Activated CD4-positive, alpha-beta memory T cell treated with anti-CD3 and anti-CD28 coated beads, Interleukin-2, amount 10 ng/mL, durations not matched to agents 7 days and 5 days (primary cell): ENCODE data around the gene FAM229A. TPM values are rescaled to one million over a fixed set of nuclear protein-coding genes. Genes with fewer than 3 reads are reported as not detected.
"Not testable (repeated sequence)": the region's sequence is repeated elsewhere in the genome, so short reads cannot be mapped to it uniquely, and the experiment has no call there.

ENCODE experiments used
- CTCF ChIA-PET: fragments of 350-600 bp; sonication (Branson Sonifier 250); formaldehyde crosslinking; loops from one replicate; lab custom pipeline; 2021; ENCODE audit warnings: antibody characterized with exemption, inconsistent platforms; lab: Charles Lee
- POLR2A ChIA-PET: fragments of 350-600 bp; sonication (Branson Sonifier 250); formaldehyde crosslinking; loops from one replicate; lab custom pipeline; 2021; ENCODE audit warnings: antibody characterized with exemption; lab: Charles Lee
- DNase-seq: peaks from one replicate; pipeline ENCODE4 v3.0.0-alpha.2; 2020
- H3K27ac Mint-ChIP-seq: one replicate; pipeline ENCODE4 v1.8.0; 2021; ENCODE audit warnings: mild to moderate bottlenecking, mixed read lengths
- H3K27me3 Mint-ChIP-seq: one replicate; pipeline ENCODE4 v1.8.0; 2021; ENCODE audit warnings: mixed read lengths
- H3K36me3 Mint-ChIP-seq: one replicate; pipeline ENCODE4 v1.8.0; 2021; ENCODE audit warnings: low read depth, mixed read lengths
- H3K4me1 Mint-ChIP-seq: one replicate; pipeline ENCODE4 v1.8.0; 2021; ENCODE audit warnings: mixed read lengths
- H3K4me3 Mint-ChIP-seq: one replicate; pipeline ENCODE4 v1.8.0; 2021; ENCODE audit warnings: mild to moderate bottlenecking, mixed read lengths
- H3K9me3 Mint-ChIP-seq: one replicate; pipeline ENCODE4 v1.8.0; 2021; ENCODE audit warnings: mixed read lengths
- total RNA-seq, 2 experiments: library from RNA; stranded (reverse); gene quantifications; one replicate each; pipeline ENCODE4 v1.2.3, GENCODE V29; 2021

The FAM229A gene
- total RNA-seq, 2 experiments from 2014 or later = 10.6 to 11.8 TPM

GRCh38 chr1:32367912-32368635, 5.8 kb upstream of the FAM229A start:
- peaks cover 15% of the 10 kb centered on the region for H3K4me1 Mint-ChIP-seq
- peaks cover 29% of the 10 kb centered on the region for H3K36me3 Mint-ChIP-seq
- H3K27me3 Mint-ChIP-seq = no peaks in the 10 kb centered on the region
- H3K9me3 Mint-ChIP-seq = no peaks in the 10 kb centered on the region
- CTCF ChIA-PET = interaction anchor here (0.6 to 1.5 kb wide), 2 partner anchors 14 to 33 kb away, joined by 3 read pairs; no protein-coding TSS in a partner anchor
- POLR2A ChIA-PET = no interaction called here
- H3K27ac Mint-ChIP-seq = no peak overlapping the region
- DNase-seq = no peak
- H3K4me3 Mint-ChIP-seq = no peak overlapping the region

GRCh38 chr1:32365445-32365844, 3.2 kb upstream of the FAM229A start:
- Mint-ChIP-seq H3K4me1 (peaks cover 6% of the 10 kb centered on the region), H3K4me3 (no peak overlapping the region), H3K27ac (no peak overlapping the region), H3K27me3 (peaks cover 7% of the 10 kb centered on the region), H3K36me3 (peaks cover 34% of the 10 kb centered on the region), H3K9me3 (no peaks in the 10 kb centered on the region)
- POLR2A ChIA-PET = no interaction called here
- DNase-seq = no peak
- CTCF ChIA-PET = no interaction called here

GRCh38 chr1:32364836-32365235, 2.6 kb upstream of the FAM229A start:
- H3K27me3 Mint-ChIP-seq = peaks cover 7% of the 10 kb centered on the region
- H3K36me3 Mint-ChIP-seq = peaks cover 34% of the 10 kb centered on the region
- CTCF ChIA-PET = no interaction called here
- H3K4me3 Mint-ChIP-seq = no peak overlapping the region
- H3K4me1 Mint-ChIP-seq = peaks cover 9% of the 10 kb centered on the region
- H3K27ac Mint-ChIP-seq = no peak overlapping the region
- no peaks in the 10 kb centered on the region for H3K9me3 Mint-ChIP-seq
- DNase-seq = no peak
- POLR2A ChIA-PET = no interaction called here

- Mint-ChIP-seq H3K36me3 (peaks cover 25% of the 10 kb centered on the region), H3K4me1 (peaks cover 14% of the 10 kb centered on the region), H3K27ac (no peak overlapping the region), H3K27me3 (peaks cover 7% of the 10 kb centered on the region), H3K9me3 (no peaks in the 10 kb centered on the region), H3K4me3 (no peak overlapping the region)
- CTCF ChIA-PET = interaction anchor here (0.6 kb wide), 1 partner anchor 234 kb away, joined by 3 read pairs; no protein-coding TSS in a partner anchor
- DNase-seq = no peak
- POLR2A ChIA-PET = interaction anchor here (1.1 kb wide), 1 partner anchor 9 kb away, joined by 4 read pairs; no protein-coding TSS in a partner anchor
Observed at GRCh38 chr1:32363713-32364112, 1.4 kb upstream of the FAM229A start.

GRCh38 chr1:32361674-32362473, 411 bp downstream of the FAM229A start:
- Mint-ChIP-seq H3K27ac (no peak overlapping the region), H3K9me3 (no peaks in the 10 kb centered on the region), H3K27me3 (peaks cover 7% of the 10 kb centered on the region), H3K36me3 (peaks cover 21% of the 10 kb centered on the region), H3K4me3 (no peak overlapping the region), H3K4me1 (peaks cover 14% of the 10 kb centered on the region)
- ChIA-PET CTCF (no interaction called here), POLR2A (no interaction called here)
- DNase-seq = no peak

GRCh38 chr1:32361308-32361673, 994 bp downstream of the FAM229A start:
- Mint-ChIP-seq H3K27ac (no peak overlapping the region), H3K27me3 (peaks cover 7% of the 10 kb centered on the region), H3K4me1 (peaks cover 14% of the 10 kb centered on the region), H3K36me3 (peaks cover 17% of the 10 kb centered on the region), H3K4me3 (no peak overlapping the region), H3K9me3 (no peaks in the 10 kb centered on the region)
- CTCF ChIA-PET = no interaction called here
- no peak for DNase-seq
- POLR2A ChIA-PET = no interaction called here

- H3K27ac Mint-ChIP-seq = no peak overlapping the region
- POLR2A ChIA-PET = no interaction called here
- H3K27me3 Mint-ChIP-seq = peaks cover 11% of the 10 kb centered on the region
- peaks cover 12% of the 10 kb centered on the region for H3K36me3 Mint-ChIP-seq
- no peak overlapping the region for H3K4me3 Mint-ChIP-seq
- no peaks in the 10 kb centered on the region for H3K9me3 Mint-ChIP-seq
- CTCF ChIA-PET = interaction anchor here (0.7 to 0.8 kb wide), 2 partner anchors 42 to 110 kb away, joined by 3 read pairs; no protein-coding TSS in a partner anchor
- peaks cover 15% of the 10 kb centered on the region for H3K4me1 Mint-ChIP-seq
- DNase-seq = no peak
Observed at GRCh38 chr1:32358435-32358834, 3.9 kb downstream of the FAM229A start.

- Mint-ChIP-seq H3K4me1 (peaks cover 20% of the 10 kb centered on the region), H3K9me3 (no peaks in the 10 kb centered on the region), H3K36me3 (peaks cover 4% of the 10 kb centered on the region), H3K27me3 (peaks cover 11% of the 10 kb centered on the region), H3K4me3 (no peak overlapping the region), H3K27ac (no peak overlapping the region)
- ChIA-PET CTCF (interaction anchor here (0.7 kb wide), 1 partner anchor 43 kb away, joined by 3 read pairs; no protein-coding TSS in a partner anchor), POLR2A (no interaction called here)
- no peak for DNase-seq
Observed at GRCh38 chr1:32357614-32358013, 4.7 kb downstream of the FAM229A start.

- no peak overlapping the region for H3K27ac Mint-ChIP-seq
- peaks cover 6% of the 10 kb centered on the region for H3K27me3 Mint-ChIP-seq
- no peak overlapping the region for H3K4me3 Mint-ChIP-seq
- no peak for DNase-seq
- H3K4me1 Mint-ChIP-seq = peaks cover 20% of the 10 kb centered on the region
- CTCF ChIA-PET = no interaction called here
- POLR2A ChIA-PET = no interaction called here
- no peaks in the 10 kb centered on the region for H3K36me3 Mint-ChIP-seq
- no peaks in the 10 kb centered on the region for H3K9me3 Mint-ChIP-seq
Observed at GRCh38 chr1:32356478-32356877, 5.8 kb downstream of the FAM229A start.

- H3K27ac Mint-ChIP-seq, H3K9me3 Mint-ChIP-seq, H3K4me3 Mint-ChIP-seq, POLR2A ChIA-PET, H3K27me3 Mint-ChIP-seq, H3K36me3 Mint-ChIP-seq, DNase-seq: not testable (repeated sequence)
- H3K4me1 Mint-ChIP-seq = peaks cover 22% of the 10 kb centered on the region
- CTCF ChIA-PET = interaction anchor here (1.0 kb wide), 1 partner anchor 44 kb away, joined by 3 read pairs; no protein-coding TSS in a partner anchor
Observed at GRCh38 chr1:32355778-32356177, 6.5 kb downstream of the FAM229A start.

GRCh38 chr1:32353886-32354570, 8.3 kb downstream of the FAM229A start:
- no peak overlapping the region for H3K4me3 Mint-ChIP-seq
- no peak for DNase-seq
- ChIA-PET POLR2A (interaction anchor here (0.7 to 2.0 kb wide), 5 partner anchors 9 to 104 kb away, joined by 3 to 5 read pairs (median 3); no protein-coding TSS in a partner anchor), CTCF (interaction anchor here (0.9 to 1.3 kb wide), 4 partner anchors 18 to 138 kb away, joined by 3 to 6 read pairs (median 4); no protein-coding TSS in a partner anchor)
- peaks cover 3% of the 10 kb centered on the region for H3K27me3 Mint-ChIP-seq
- H3K9me3 Mint-ChIP-seq = peaks cover 3% of the 10 kb centered on the region
- no peaks in the 10 kb centered on the region for H3K36me3 Mint-ChIP-seq
- H3K4me1 Mint-ChIP-seq = peaks cover 31% of the 10 kb centered on the region
- H3K27ac Mint-ChIP-seq = no peak overlapping the region

GRCh38 chr1:32353431-32353830, 8.9 kb downstream of the FAM229A start:
- ChIA-PET POLR2A (interaction anchor here (0.9 to 3.9 kb wide), 5 partner anchors 9 to 103 kb away, joined by 3 to 24 read pairs (median 3); partner anchors contain the start of gene MARCKSL1), CTCF (interaction anchor here (0.9 to 1.2 kb wide), 2 partner anchors 18 to 34 kb away, joined by 3 to 5 read pairs; no protein-coding TSS in a partner anchor)
- Mint-ChIP-seq H3K27me3 (peaks cover 3% of the 10 kb centered on the region), H3K4me1 (peaks cover 37% of the 10 kb centered on the region), H3K9me3 (peaks cover 3% of the 10 kb centered on the region), H3K27ac (no peak overlapping the region), H3K4me3 (no peak overlapping the region), H3K36me3 (no peaks in the 10 kb centered on the region)
- no peak for DNase-seq
